ENCODE data around the gene TRANK1. TPM values are rescaled to one million over a fixed set of nuclear protein-coding genes. Genes with fewer than 3 reads are reported as not detected.

Gene TRANK1
- total RNA-seq, 1 donor from 2014 or later = 11.3 TPM

GRCh38 chr3:36811768-36812167, 133.1 kb downstream of the TRANK1 start:
- no peak overlapping the region for H3K27ac Mint-ChIP-seq (ENCODE audit: unreplicated experiment)
- no peak for DNase-seq (ENCODE audit: low read depth, low spot score)
- no peak overlapping the region for H3K4me3 Mint-ChIP-seq
- H3K4me1 Mint-ChIP-seq = peaks cover 4% of the 10 kb centered on the region
- H3K27me3 Mint-ChIP-seq (ENCODE audit: low read depth) = no peaks in the 10 kb centered on the region
- H3K36me3 Mint-ChIP-seq (ENCODE audit: low read depth) = no peaks in the 10 kb centered on the region
- no peaks in the 10 kb centered on the region for H3K9me3 Mint-ChIP-seq
- TF ChIP-seq CTCF (conservative IDR thresholded peaks at IDR 0.05) = no peak

- Mint-ChIP-seq H3K4me1 (peaks cover 3% of the 10 kb centered on the region), H3K36me3 (ENCODE audit: low read depth) (peaks cover 6% of the 10 kb centered on the region), H3K27ac (ENCODE audit: unreplicated experiment) (no peak overlapping the region), H3K4me3 (no peak overlapping the region), H3K9me3 (peaks cover 6% of the 10 kb centered on the region), H3K27me3 (ENCODE audit: low read depth) (no peaks in the 10 kb centered on the region)
- no peak for DNase-seq (ENCODE audit: low read depth, low spot score)
- no peak for TF ChIP-seq CTCF (conservative IDR thresholded peaks at IDR 0.05)
Measured at GRCh38 chr3:36804295-36805055, 140.4 kb downstream of the TRANK1 start.

GRCh38 chr3:36803091-36803791, 141.6 kb downstream of the TRANK1 start:
- Mint-ChIP-seq H3K27ac (ENCODE audit: unreplicated experiment) (no peak overlapping the region), H3K27me3 (ENCODE audit: low read depth) (no peaks in the 10 kb centered on the region), H3K4me3 (no peak overlapping the region), H3K4me1 (peaks cover 3% of the 10 kb centered on the region), H3K36me3 (ENCODE audit: low read depth) (peaks cover 6% of the 10 kb centered on the region), H3K9me3 (peaks cover 6% of the 10 kb centered on the region)
- no peak for TF ChIP-seq CTCF (conservative IDR thresholded peaks at IDR 0.05)
- DNase-seq (ENCODE audit: low read depth, low spot score) = no peak

- Mint-ChIP-seq H3K4me3 (no peak overlapping the region), H3K36me3 (ENCODE audit: low read depth) (no peaks in the 10 kb centered on the region), H3K4me1 (peaks cover 3% of the 10 kb centered on the region), H3K9me3 (peaks cover 2% of the 10 kb centered on the region), H3K27me3 (ENCODE audit: low read depth) (no peaks in the 10 kb centered on the region), H3K27ac (ENCODE audit: unreplicated experiment) (no peak overlapping the region)
- no peak for TF ChIP-seq CTCF (conservative IDR thresholded peaks at IDR 0.05)
- no peak for DNase-seq (ENCODE audit: low read depth, low spot score)
Measured at GRCh38 chr3:36800533-36801116, 144.2 kb downstream of the TRANK1 start.

- no peak for DNase-seq (ENCODE audit: low read depth, low spot score)
- H3K27me3 Mint-ChIP-seq (ENCODE audit: low read depth) = no peaks in the 10 kb centered on the region
- no peak for TF ChIP-seq CTCF (conservative IDR thresholded peaks at IDR 0.05)
- H3K4me1 Mint-ChIP-seq = no peaks in the 10 kb centered on the region
- no peak overlapping the region for H3K4me3 Mint-ChIP-seq
- H3K9me3 Mint-ChIP-seq = no peaks in the 10 kb centered on the region
- no peaks in the 10 kb centered on the region for H3K36me3 Mint-ChIP-seq (ENCODE audit: low read depth)
- H3K27ac Mint-ChIP-seq (ENCODE audit: unreplicated experiment) = no peak overlapping the region
Measured at GRCh38 chr3:36796881-36797280, 148.0 kb downstream of the TRANK1 start.

Measured in neural crest cell (in vitro differentiated cells).